K562 (cell line): Measurements from ENCODE around the gene PLAAT5. TPM values are rescaled to one million over a fixed set of nuclear protein-coding genes. Genes with fewer than 3 reads are reported as not detected.
A peak's percentile ranks its signal among the peaks of the same experiment; 100 is the strongest.

Source experiments
- ATF7 ChIP-seq: fragments of 450-650 bp; IDR thresholded peaks from 2 replicates; pipeline ENCODE4 v1.7.1; 2014; ENCODE audit warnings: mild to moderate bottlenecking, moderate library complexity
- CBX3 ChIP-seq, 2 experiments: IDR thresholded peaks; 1 replicate in 1 of 2; 2 replicates in 1 of 2; pipeline ENCODE4 v1.6.1; 2012; ENCODE audit warnings: inconsistent platforms in 2 of 2, low read length in 2 of 2, borderline replicate concordance in 1 of 2, control low read depth in 1 of 2
- FOXK1 ChIP-seq: sonication (generic); formaldehyde crosslinking; IDR thresholded peaks from 2 replicates; pipeline ENCODE4 v1.8.0; 2022; ENCODE audit warnings: missing genetic modification reagents, mild to moderate bottlenecking, borderline replicate concordance
- FOXM1 ChIP-seq, 2 experiments: fragments of 450-650 bp in 1 of 2; sonication (generic) in 1 of 2; formaldehyde crosslinking in 1 of 2; IDR thresholded peaks; 2 replicates each; pipeline versions ENCODE4 v1.6.1 to v1.9.0; 2017 to 2022; ENCODE audit warnings: low read depth in 2 of 2, mild to moderate bottlenecking in 2 of 2, missing genetic modification reagents in 1 of 2, moderate library complexity in 1 of 2
- GTF2A2 ChIP-seq: IDR thresholded peaks from 2 replicates; pipeline ENCODE4 v1.6.1; 2016; ENCODE audit warnings: mild to moderate bottlenecking, missing genetic modification characterization, missing compliant biosample characterization
- KDM2B ChIP-seq: fragments of 250-450 bp; sonication (Bioruptor Pico); IDR thresholded peaks from 2 replicates; pipeline ENCODE4 v1.8.0; 2021; ENCODE audit warnings: mild to moderate bottlenecking, moderate library complexity
- MEF2A ChIP-seq: IDR thresholded peaks from 2 replicates; pipeline ENCODE4 v1.6.1; 2011; ENCODE audit warnings: low read depth, mild to moderate bottlenecking, low read length, moderate library complexity; ENCODE audit not compliant: control insufficient read depth
- STAT6 ChIP-seq: sonication (generic); formaldehyde crosslinking; IDR thresholded peaks from 2 replicates; pipeline ENCODE4 v1.8.1; 2023; ENCODE audit warnings: mild to moderate bottlenecking, missing genetic modification reagents
- YY1 ChIP-seq, 3 experiments: IDR thresholded peaks; 2 replicates each; pipeline ENCODE4 v1.6.1; 2011; ENCODE audit warnings: low read length in 2 of 3, mild to moderate bottlenecking in 2 of 3, moderate library complexity in 2 of 3, borderline replicate concordance in 1 of 3, control low read depth in 1 of 3, low read depth in 1 of 3; ENCODE audit not compliant: insufficient read depth in 3 of 3, insufficient replicate concordance in 2 of 3, control insufficient read depth in 1 of 3, insufficient read length in 1 of 3; ENCODE audit errors: extremely low read depth in 1 of 3
- polyA plus RNA-seq, 8 experiments: library from polyadenylated mRNA; depleted of rRNA in 4 of 8; stranded (reverse) in 5 of 8; unstranded in 3 of 8; fragments of >200 nt; fragmentation: Nextera tagmentation in 2 of 8; fragmentation: Illumina TruSeq in 1 of 8; extraction: Ambion mirVana in 2 of 8; extraction: Trizol in 1 of 8; gene quantifications; 2 replicates each; pipeline versions ENCODE4 v1.2.1 to v1.2.3, GENCODE V29; 2011 to 2014; ENCODE audit warnings: inconsistent platforms in 1 of 8, missing spikeins in 1 of 8
- total RNA-seq, 7 experiments: library from RNA; depleted of rRNA in 6 of 7; stranded (reverse); fragments of >200 nt in 6 of 7; fragmentation: Illumina TruSeq in 2 of 7; extraction: Trizol in 2 of 7; gene quantifications; 2 replicates each; pipeline versions ENCODE4 v1.2.1 to v1.2.3, GENCODE V29; 2011 to 2021; ENCODE audit warnings: low replicate concordance in 1 of 7
- TF ChIP-seq, protein P1 (sequence below): fragments of 450-650 bp; IDR thresholded peaks from 2 replicates; pipeline ENCODE4 v1.6.1; 2016; ENCODE audit warnings: borderline replicate concordance
- TF ChIP-seq, protein P2 (sequence below), 2 experiments: fragments of 150-350 bp in 1 of 2; IDR thresholded peaks; 2 replicates each; pipeline ENCODE4 v1.6.1; 2012 to 2016; ENCODE audit warnings: low read depth in 2 of 2, low read length in 2 of 2, mild to moderate bottlenecking in 1 of 2, moderate library complexity in 1 of 2
- TF ChIP-seq, protein P3 (sequence below): fragments of 450-650 bp; conservative IDR thresholded peaks from 2 replicates; pipeline ENCODE4 v1.6.1; 2016; ENCODE audit warnings: missing genetic modification characterization, low read depth, mild to moderate bottlenecking, missing compliant biosample characterization, moderate library complexity
- TF ChIP-seq, protein P4 (sequence below): sonication (generic); formaldehyde crosslinking; IDR thresholded peaks from 2 replicates; pipeline ENCODE4 v1.8.0; 2022; ENCODE audit warnings: missing genetic modification reagents, mild to moderate bottlenecking, borderline replicate concordance

PLAAT5 gene
- total and polyA plus RNA-seq, 9 of the 15 experiments (the other 6 are each of a cell fraction or from before 2014, with no cell fraction given) = not detected

DNA sequence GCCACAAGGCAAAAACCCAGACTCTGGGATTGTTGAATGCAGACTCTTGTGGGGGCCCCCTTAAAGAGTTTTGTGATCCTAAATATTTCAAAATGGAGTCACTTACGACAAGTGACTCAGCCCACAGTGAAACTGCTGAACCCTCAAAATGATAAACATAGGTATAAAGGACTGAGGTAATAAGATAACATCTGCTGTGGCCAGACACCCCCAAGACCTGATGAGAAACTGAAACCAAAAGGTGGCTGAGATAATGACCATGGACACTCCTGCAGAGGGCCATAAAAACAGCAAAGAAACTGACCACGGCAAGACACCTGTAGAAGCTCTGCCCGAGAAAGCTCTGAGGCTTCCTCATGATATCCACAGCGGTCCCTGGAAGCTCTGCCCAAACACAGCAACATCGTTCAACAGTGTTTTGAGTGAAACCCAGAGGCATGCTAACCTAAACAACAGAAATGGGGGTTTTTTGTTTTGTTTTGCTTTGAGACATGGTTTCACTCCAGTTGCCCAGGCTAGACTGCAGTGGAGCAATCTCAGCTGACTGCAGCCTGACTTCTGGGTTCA is 44.0 kb upstream of the PLAAT5 start (continued):
- TF ChIP-seq, protein P1, sequence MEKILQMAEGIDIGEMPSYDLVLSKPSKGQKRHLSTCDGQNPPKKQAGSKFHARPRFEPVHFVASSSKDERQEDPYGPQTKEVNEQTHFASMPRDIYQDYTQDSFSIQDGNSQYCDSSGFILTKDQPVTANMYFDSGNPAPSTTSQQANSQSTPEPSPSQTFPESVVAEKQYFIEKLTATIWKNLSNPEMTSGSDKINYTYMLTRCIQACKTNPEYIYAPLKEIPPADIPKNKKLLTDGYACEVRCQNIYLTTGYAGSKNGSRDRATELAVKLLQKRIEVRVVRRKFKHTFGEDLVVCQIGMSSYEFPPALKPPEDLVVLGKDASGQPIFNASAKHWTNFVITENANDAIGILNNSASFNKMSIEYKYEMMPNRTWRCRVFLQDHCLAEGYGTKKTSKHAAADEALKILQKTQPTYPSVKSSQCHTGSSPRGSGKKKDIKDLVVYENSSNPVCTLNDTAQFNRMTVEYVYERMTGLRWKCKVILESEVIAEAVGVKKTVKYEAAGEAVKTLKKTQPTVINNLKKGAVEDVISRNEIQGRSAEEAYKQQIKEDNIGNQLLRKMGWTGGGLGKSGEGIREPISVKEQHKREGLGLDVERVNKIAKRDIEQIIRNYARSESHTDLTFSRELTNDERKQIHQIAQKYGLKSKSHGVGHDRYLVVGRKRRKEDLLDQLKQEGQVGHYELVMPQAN = no peak
- TF ChIP-seq FOXM1 (IDR thresholded peaks at IDR 0.05; ENCODE audit: low read depth) (no peak), FOXM1 (CRISPR knock-in tag; IDR thresholded peaks at IDR 0.05; ENCODE audit: low read depth) (no peak), FOXK1 (CRISPR knock-in tag) (no peak), STAT6 (no peak), GTF2A2 (peak; percentile 98), MEF2A (no peak), KDM2B (CRISPR knock-in tag) (peak; percentile 86; the same call in 1 of the 2 replicates), YY1 (IDR thresholded peaks at IDR 0.05; ENCODE audit: borderline replicate concordance in 1 of 3, control insufficient read depth in 1 of 3, extremely low read depth in 1 of 3, insufficient read depth in 3 of 3, insufficient read length in 1 of 3, insufficient replicate concordance in 2 of 3, low read depth in 1 of 3, low read length in 2 of 3) (no peak), CBX3 (IDR thresholded peaks at IDR 0.05; ENCODE audit: borderline replicate concordance in 1 of 2, low read length in 2 of 2) (no peak), ATF7 (no peak)
- TF ChIP-seq, protein P2, sequence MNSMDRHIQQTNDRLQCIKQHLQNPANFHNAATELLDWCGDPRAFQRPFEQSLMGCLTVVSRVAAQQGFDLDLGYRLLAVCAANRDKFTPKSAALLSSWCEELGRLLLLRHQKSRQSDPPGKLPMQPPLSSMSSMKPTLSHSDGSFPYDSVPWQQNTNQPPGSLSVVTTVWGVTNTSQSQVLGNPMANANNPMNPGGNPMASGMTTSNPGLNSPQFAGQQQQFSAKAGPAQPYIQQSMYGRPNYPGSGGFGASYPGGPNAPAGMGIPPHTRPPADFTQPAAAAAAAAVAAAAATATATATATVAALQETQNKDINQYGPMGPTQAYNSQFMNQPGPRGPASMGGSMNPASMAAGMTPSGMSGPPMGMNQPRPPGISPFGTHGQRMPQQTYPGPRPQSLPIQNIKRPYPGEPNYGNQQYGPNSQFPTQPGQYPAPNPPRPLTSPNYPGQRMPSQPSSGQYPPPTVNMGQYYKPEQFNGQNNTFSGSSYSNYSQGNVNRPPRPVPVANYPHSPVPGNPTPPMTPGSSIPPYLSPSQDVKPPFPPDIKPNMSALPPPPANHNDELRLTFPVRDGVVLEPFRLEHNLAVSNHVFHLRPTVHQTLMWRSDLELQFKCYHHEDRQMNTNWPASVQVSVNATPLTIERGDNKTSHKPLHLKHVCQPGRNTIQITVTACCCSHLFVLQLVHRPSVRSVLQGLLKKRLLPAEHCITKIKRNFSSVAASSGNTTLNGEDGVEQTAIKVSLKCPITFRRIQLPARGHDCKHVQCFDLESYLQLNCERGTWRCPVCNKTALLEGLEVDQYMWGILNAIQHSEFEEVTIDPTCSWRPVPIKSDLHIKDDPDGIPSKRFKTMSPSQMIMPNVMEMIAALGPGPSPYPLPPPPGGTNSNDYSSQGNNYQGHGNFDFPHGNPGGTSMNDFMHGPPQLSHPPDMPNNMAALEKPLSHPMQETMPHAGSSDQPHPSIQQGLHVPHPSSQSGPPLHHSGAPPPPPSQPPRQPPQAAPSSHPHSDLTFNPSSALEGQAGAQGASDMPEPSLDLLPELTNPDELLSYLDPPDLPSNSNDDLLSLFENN (IDR thresholded peaks at IDR 0.05; ENCODE audit: low read depth in 2 of 2, low read length in 2 of 2) = no peak
- TF ChIP-seq, protein P3, sequence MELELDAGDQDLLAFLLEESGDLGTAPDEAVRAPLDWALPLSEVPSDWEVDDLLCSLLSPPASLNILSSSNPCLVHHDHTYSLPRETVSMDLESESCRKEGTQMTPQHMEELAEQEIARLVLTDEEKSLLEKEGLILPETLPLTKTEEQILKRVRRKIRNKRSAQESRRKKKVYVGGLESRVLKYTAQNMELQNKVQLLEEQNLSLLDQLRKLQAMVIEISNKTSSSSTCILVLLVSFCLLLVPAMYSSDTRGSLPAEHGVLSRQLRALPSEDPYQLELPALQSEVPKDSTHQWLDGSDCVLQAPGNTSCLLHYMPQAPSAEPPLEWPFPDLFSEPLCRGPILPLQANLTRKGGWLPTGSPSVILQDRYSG (tag) = peak; percentile 99
- TF ChIP-seq, protein P4, sequence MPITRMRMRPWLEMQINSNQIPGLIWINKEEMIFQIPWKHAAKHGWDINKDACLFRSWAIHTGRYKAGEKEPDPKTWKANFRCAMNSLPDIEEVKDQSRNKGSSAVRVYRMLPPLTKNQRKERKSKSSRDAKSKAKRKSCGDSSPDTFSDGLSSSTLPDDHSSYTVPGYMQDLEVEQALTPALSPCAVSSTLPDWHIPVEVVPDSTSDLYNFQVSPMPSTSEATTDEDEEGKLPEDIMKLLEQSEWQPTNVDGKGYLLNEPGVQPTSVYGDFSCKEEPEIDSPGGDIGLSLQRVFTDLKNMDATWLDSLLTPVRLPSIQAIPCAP (CRISPR knock-in tag) = no peak
